SIG-M5 treated with dmso at 0.1 percent for 504 hours (cell line): ENCODE measurements around the gene TNS3.

Experiments used
- DNase-seq: peaks from one replicate; lab custom pipeline; 2025; ENCODE audit not compliant: unreplicated experiment; lab: John Stamatoyannopoulos, UW

The TNS3 gene

GRCh38 chr7:47356261-47356660 lies 225.7 kb downstream of the TNS3 start:
- DNase-seq, result no peak

- no peak for DNase-seq
Observed at GRCh38 chr7:47355684-47356083, 226.2 kb downstream of the TNS3 start.

DNA sequence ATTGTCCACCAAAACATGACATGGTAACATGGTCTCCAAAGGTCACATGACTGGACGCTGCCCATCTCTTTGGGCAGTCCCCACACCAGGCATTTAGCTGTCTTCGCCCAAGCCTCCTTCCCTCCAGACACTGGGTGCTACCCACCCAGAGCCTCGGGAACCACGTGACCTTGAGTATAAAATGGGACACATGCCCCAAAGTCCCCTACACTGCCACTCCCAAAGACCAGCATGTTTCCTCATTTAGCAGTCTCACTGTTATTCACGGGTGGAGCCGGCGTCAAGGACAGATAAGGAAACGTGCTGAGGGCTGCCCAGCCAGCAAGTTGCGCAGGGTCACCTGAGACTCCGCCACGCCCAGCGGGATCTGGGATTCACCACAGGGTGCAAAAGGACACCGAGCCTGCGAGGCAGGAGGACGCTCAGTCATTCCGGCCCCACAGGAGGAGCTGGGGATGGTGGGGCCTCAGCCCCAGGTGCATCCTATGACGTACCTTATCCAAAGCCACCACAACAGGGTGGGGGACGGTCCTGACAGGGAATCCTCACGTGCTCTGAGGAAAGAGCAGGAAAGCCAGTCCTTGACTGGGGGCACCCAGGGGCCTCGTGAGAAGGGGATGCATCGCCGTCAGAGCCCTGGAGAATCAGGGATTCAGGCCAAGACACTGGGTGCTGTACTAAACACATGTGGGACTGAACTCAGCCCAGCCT lies 226.9 kb downstream of the TNS3 start:
- DNase-seq, result no peak

GRCh38 chr7:47354071-47354470 lies 227.8 kb downstream of the TNS3 start:
- no peak for DNase-seq

GRCh38 chr7:47352394-47352968 lies 229.4 kb downstream of the TNS3 start:
- DNase-seq, result no peak

- no peak for DNase-seq
Observed at GRCh38 chr7:47351233-47352154, 230.4 kb downstream of the TNS3 start.

DNA sequence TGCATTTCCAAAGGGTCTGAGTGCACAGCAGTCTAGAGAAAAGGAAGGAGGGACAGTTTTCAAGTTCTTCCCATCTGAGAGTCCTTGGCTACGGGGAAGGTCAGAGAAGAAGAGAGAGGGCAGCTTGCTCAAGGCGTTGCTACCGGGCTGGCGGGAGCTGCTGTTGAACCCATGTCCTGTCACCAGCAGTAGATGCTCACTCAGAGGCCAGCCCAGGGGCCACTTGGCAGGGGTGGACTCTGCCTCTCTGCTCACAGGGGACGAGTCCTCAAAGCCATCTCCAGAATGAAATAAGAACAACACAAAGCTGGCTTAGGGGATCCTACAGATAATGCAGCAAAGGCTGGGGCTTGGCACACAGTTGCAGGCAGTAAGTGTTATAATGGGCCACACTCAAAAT lies 231.5 kb downstream of the TNS3 start:
- no peak for DNase-seq

GRCh38 chr7:47349401-47349800 lies 232.5 kb downstream of the TNS3 start:
- no peak for DNase-seq

DNA sequence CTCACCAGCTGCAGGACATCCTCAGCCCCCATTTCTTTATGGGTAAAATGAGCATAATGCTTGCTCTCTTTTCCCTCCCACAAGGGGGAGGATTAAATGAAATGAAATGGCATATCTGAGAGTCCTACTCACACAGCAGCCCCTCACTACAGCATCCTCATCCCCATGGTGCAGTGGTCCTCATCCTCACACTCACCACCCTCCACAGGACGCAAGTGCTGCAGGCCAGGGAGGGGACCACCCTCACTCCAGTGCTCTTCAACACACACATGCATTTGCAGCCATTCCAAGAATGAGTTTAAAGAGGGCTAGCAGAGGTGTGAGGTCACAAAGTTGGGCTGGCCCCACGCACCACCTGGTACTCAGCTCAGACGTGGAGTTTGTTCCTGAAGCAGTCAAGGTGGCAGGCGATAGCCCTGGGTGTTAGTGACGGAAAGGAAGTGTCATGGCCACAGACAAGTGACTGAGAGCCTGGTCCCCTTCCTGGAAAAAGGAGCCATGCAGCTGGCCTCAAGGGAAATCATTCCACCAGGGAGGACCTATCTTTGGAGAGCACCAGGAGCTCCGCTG lies 234.0 kb downstream of the TNS3 start:
- DNase-seq, result no peak

DNA sequence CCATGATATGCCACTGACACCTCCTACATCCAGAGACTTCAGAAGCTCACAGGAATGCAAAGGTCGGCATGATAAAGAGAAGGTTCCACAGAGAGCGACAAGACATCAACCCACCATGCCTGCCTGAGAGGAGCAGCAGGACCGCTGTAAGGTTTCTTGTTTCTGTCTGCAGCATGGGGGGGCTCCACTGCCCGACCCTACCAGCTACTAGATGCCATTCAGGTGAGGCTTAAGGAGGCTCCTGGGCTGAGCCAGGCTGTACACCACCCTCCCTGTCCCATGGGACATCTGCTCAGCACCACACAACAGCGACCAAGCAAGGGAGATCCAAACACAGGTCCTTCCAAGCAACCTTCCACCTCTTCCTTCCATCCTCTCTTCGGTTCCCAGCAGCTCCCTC lies 234.6 kb downstream of the TNS3 start:
- DNase-seq, result no peak

DNA sequence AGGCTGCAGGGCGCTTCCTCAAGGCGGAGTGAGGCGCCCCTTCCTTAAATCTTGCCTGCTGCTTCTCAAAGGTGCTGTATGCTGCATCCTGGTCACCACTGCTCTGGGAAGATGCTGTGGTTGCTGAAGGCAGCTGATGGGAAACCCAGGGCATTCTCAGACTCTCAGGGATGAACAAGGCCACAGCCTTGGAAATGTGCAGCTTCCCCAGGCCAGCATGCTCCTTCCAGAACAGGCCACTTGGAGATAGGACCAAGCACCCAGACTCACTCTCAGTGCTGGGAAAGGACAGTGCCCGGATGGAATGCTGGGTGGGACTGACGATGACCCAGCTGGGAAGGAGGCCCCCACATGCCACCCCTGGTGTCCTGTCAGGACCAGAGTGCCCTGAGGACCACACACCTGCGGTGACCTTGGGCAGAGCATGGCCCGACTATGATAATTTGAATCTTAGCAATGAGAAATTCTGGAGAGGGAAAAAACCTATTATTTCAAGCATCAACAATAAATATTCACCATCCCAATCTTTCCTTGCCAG lies 235.5 kb downstream of the TNS3 start:
- no peak for DNase-seq

DNA sequence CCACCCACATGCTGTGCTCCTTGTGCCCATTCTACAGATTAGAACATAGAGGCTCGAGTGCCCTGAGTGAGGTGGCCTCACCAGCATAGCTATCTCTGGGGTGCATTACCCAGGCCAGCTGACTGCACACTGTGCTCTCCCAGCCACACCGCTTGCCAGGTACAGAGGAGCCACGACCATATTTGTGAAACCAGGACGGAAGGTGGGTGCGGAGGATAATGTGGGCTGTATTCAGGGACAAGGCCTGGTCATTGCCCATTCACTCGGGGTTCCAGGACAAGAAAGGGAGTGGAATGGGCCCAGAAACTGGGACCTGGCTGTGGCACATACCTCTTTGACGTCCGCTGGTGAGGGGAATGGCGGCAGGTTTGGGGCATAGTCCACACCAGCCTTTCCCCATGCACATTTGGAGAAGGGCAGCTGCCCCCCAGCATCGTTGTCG lies 236.0 kb downstream of the TNS3 start:
- DNase-seq, result no peak

GRCh38 chr7:47344171-47344955 lies 237.5 kb downstream of the TNS3 start:
- no peak for DNase-seq

- no peak for DNase-seq
Observed at GRCh38 chr7:47343061-47343455, 238.9 kb downstream of the TNS3 start.

DNA sequence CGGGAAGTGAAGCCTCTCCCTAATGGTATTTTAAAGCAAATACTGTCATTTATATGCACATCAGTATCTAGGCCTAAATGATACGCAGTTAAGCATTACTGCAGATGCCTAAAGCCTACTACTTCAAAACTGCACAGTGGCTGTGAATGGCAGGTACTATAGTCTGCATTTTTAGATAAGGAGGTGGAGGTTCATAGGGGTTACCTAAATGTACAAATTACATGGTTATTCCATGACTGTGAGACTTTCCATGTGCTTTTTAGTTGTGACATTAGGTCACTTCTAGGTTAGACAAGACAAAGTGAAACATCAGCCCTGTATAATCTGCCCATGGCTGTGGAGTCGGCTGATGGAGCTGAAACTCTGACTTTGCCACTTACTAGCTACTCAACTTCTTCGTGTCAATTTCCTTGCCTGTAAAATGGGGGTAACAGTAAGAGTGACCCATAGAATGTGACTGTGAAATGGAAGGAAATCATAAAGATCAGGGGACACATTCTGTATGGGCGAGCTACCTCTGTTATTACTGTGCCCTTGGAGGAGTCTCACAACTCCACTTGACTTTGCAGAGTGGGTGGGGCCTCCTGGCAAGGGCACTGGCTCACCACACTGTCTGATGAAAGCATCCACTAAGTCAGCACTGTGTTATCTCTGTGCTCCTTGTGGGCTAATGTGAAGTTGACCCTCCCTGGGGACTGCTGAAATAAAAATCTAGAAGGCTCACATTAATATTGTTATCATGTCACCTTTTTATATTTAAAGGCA lies 239.4 kb downstream of the TNS3 start:
- DNase-seq, result no peak

- DNase-seq, result no peak
Observed at GRCh38 chr7:47340517-47340916, 241.4 kb downstream of the TNS3 start.

DNA sequence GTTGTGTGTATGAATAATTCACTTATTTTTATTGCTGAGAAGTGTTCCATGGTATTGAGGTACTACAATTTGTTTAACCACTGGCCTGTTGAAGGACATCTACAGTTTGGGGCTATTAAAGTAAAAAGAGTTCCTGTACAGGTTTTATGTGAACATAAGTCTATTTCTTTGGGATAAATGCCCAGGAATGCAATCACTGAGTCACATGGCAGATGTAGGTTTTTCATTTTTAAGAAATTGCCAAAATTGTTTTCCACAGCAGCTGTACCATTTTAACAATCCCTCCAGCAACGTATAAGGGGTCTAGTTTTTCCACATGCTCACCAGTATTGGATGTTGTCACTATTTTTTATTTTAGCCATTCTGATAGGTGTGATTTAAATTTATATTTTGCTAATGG lies 243.9 kb downstream of the TNS3 start:
- no peak for DNase-seq

GRCh38 chr7:47337531-47337930 lies 244.4 kb downstream of the TNS3 start:
- DNase-seq, result no peak

GRCh38 chr7:47336472-47337425 lies 245.2 kb downstream of the TNS3 start:
- DNase-seq, result no peak
